H1 (cell line): ENCODE data around the gene PRKAR1B.

ENCODE experiments used
- CHD1 ChIP-seq: IDR thresholded peaks from 2 replicates; pipeline ENCODE4 v1.6.1; 2012; ENCODE audit warnings: low read depth, low read length, improper control_type of control experiment
- EGR1 ChIP-seq: IDR thresholded peaks from 2 replicates; pipeline ENCODE4 v1.6.1; 2011; ENCODE audit warnings: low read depth, low read length, borderline replicate concordance
- EZH2 ChIP-seq: fragments of 200-600 bp; sonication (generic); IDR thresholded peaks from 2 replicates; pipeline ENCODE4 v1.7.1; 2012; ENCODE audit warnings: low read depth, mild to moderate bottlenecking, moderate library complexity, low read length, inconsistent platforms; ENCODE audit not compliant: severe bottlenecking
- GABPA ChIP-seq: IDR thresholded peaks from 2 replicates; pipeline ENCODE4 v1.6.1; 2011; ENCODE audit warnings: mild to moderate bottlenecking, low read length, moderate library complexity, borderline replicate concordance; ENCODE audit not compliant: insufficient read depth
- YY1 ChIP-seq: IDR thresholded peaks from 2 replicates; pipeline ENCODE4 v1.6.1; 2011; ENCODE audit warnings: low read depth, mild to moderate bottlenecking, low read length
- TF ChIP-seq, protein P1 (sequence below), 3 experiments: IDR thresholded peaks; 1 replicate in 2 of 3; 2 replicates in 1 of 3; pipeline versions ENCODE4 v1.5.1 to v1.6.1; 2011; ENCODE audit warnings: low read length in 3 of 3, mild to moderate bottlenecking in 3 of 3, inconsistent platforms in 2 of 3, low read depth in 1 of 3, moderate library complexity in 1 of 3; ENCODE audit not compliant: insufficient read depth in 1 of 3; ENCODE audit errors: control extremely low read depth in 1 of 3

- TF ChIP-seq EGR1: no peak
- TF ChIP-seq EZH2: no peak
- TF ChIP-seq, protein P1, sequence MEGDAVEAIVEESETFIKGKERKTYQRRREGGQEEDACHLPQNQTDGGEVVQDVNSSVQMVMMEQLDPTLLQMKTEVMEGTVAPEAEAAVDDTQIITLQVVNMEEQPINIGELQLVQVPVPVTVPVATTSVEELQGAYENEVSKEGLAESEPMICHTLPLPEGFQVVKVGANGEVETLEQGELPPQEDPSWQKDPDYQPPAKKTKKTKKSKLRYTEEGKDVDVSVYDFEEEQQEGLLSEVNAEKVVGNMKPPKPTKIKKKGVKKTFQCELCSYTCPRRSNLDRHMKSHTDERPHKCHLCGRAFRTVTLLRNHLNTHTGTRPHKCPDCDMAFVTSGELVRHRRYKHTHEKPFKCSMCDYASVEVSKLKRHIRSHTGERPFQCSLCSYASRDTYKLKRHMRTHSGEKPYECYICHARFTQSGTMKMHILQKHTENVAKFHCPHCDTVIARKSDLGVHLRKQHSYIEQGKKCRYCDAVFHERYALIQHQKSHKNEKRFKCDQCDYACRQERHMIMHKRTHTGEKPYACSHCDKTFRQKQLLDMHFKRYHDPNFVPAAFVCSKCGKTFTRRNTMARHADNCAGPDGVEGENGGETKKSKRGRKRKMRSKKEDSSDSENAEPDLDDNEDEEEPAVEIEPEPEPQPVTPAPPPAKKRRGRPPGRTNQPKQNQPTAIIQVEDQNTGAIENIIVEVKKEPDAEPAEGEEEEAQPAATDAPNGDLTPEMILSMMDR (IDR thresholded peaks at IDR 0.05; ENCODE audit: control extremely low read depth in 1 of 3, insufficient read depth in 1 of 3, low read depth in 1 of 3, low read length in 3 of 3): no peak
- TF ChIP-seq GABPA: no peak
- no peak for TF ChIP-seq CHD1
- TF ChIP-seq YY1: no peak
Measured at GRCh38 chr7:573269-573932, 153.7 kb downstream of the PRKAR1B start.
